SK-N-SH treated with all-trans-retinoic acid at 6 μM for 48 hours (cell line): ENCODE measurements around the gene RASA3.

Experiments
- PATZ1 ChIP-seq: fragments of 250-450 bp; sonication (Bioruptor Pico); IDR thresholded peaks from 2 replicates; pipeline ENCODE4 v1.8.0; 2020; ENCODE audit warnings: mild to moderate bottlenecking, moderate library complexity, borderline replicate concordance
- PPARA ChIP-seq: fragments of 250-450 bp; sonication (Bioruptor Pico); IDR thresholded peaks from 2 replicates; pipeline ENCODE4 v1.5.0; 2020; ENCODE audit warnings: mild to moderate bottlenecking, borderline replicate concordance
- TCF4 ChIP-seq: fragments of 250-450 bp; sonication (Bioruptor Pico); IDR thresholded peaks from 2 replicates; pipeline ENCODE4 v1.8.0; 2021; ENCODE audit warnings: mild to moderate bottlenecking, moderate library complexity, borderline replicate concordance
- ZNF8 ChIP-seq: fragments of 450-650 bp; formaldehyde crosslinking; IDR thresholded peaks from 2 replicates; pipeline ENCODE4 v1.5.0; 2020; ENCODE audit warnings: mild to moderate bottlenecking, moderate library complexity

- TF ChIP-seq PATZ1 (CRISPR knock-in tag) (no peak), PPARA (CRISPR knock-in tag) (no peak), TCF4 (CRISPR knock-in tag) (no peak), ZNF8 (CRISPR knock-in tag) (no peak)
Observed at GRCh38 chr13:114022876-114023275, 109.5 kb downstream of the RASA3 start.
